Measurements from ENCODE around the gene SLC35G6. TPM values are rescaled to one million over a fixed set of nuclear protein-coding genes. Genes with fewer than 3 reads are reported as not detected.
A peak's percentile ranks its signal among the peaks of the same experiment; 100 is the strongest.

The SLC35G6 gene
- total and polyA plus RNA-seq, 2 of the 13 experiments (the other 11 are each of a cell fraction or from before 2014, with no cell fraction given): 0.07 TPM; not detected in 1

DNA sequence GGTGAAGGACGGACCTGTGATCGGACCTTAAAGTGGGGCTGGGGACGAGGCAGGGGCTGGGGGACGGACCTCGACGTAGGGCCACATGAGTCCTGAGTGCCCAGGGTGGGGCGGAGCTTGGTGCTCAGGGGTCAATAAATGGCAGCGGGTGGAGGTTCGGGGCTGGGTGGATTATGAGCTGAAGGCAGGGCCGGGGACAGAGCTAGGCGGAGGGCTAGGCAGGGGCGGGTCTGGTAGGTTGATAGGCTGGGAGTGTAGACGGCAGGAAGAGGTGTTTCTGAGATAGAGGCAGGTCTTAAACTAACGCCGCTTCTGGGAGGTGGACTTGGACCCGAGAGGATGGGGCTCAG, 35.7 kb upstream of the SLC35G6 start (continued):
- TF ChIP-seq, protein P1, sequence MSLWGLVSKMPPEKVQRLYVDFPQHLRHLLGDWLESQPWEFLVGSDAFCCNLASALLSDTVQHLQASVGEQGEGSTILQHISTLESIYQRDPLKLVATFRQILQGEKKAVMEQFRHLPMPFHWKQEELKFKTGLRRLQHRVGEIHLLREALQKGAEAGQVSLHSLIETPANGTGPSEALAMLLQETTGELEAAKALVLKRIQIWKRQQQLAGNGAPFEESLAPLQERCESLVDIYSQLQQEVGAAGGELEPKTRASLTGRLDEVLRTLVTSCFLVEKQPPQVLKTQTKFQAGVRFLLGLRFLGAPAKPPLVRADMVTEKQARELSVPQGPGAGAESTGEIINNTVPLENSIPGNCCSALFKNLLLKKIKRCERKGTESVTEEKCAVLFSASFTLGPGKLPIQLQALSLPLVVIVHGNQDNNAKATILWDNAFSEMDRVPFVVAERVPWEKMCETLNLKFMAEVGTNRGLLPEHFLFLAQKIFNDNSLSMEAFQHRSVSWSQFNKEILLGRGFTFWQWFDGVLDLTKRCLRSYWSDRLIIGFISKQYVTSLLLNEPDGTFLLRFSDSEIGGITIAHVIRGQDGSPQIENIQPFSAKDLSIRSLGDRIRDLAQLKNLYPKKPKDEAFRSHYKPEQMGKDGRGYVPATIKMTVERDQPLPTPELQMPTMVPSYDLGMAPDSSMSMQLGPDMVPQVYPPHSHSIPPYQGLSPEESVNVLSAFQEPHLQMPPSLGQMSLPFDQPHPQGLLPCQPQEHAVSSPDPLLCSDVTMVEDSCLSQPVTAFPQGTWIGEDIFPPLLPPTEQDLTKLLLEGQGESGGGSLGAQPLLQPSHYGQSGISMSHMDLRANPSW (CRISPR knock-in tag; IDR thresholded peaks at IDR 0.05; ENCODE audit: borderline replicate concordance): 0 out of 2 replicates have a peak, but pooled peaks have one; percentile 21
- 0 out of 2 replicates have a peak, but pooled peaks have one; percentile 48 for TF ChIP-seq ZNF121 (CRISPR knock-in tag; IDR thresholded peaks at IDR 0.05)
- peak; percentile 34; the same call in 1 of the 2 replicates for TF ChIP-seq HNF4A (CRISPR knock-in tag; IDR thresholded peaks at IDR 0.05)
- no peak for TF ChIP-seq TCF7 (IDR thresholded peaks at IDR 0.05; ENCODE audit: low read depth)
- no peak for TF ChIP-seq MED13 (CRISPR knock-in tag; IDR thresholded peaks at IDR 0.05)
- TF ChIP-seq ZFP37 (CRISPR knock-in tag; IDR thresholded peaks at IDR 0.05; ENCODE audit: borderline replicate concordance): 0 out of 2 replicates have a peak, but pooled peaks have one; percentile 31
- TF ChIP-seq, protein P2, sequence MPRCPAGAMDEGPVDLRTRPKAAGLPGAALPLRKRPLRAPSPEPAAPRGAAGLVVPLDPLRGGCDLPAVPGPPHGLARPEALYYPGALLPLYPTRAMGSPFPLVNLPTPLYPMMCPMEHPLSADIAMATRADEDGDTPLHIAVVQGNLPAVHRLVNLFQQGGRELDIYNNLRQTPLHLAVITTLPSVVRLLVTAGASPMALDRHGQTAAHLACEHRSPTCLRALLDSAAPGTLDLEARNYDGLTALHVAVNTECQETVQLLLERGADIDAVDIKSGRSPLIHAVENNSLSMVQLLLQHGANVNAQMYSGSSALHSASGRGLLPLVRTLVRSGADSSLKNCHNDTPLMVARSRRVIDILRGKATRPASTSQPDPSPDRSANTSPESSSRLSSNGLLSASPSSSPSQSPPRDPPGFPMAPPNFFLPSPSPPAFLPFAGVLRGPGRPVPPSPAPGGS (CRISPR knock-in tag; IDR thresholded peaks at IDR 0.05): no peak
- no peak for TF ChIP-seq ZNF709 (CRISPR knock-in tag; IDR thresholded peaks at IDR 0.05)
- TF ChIP-seq ZBTB38 (CRISPR knock-in tag; IDR thresholded peaks at IDR 0.05): no peak
- TF ChIP-seq, protein P3, sequence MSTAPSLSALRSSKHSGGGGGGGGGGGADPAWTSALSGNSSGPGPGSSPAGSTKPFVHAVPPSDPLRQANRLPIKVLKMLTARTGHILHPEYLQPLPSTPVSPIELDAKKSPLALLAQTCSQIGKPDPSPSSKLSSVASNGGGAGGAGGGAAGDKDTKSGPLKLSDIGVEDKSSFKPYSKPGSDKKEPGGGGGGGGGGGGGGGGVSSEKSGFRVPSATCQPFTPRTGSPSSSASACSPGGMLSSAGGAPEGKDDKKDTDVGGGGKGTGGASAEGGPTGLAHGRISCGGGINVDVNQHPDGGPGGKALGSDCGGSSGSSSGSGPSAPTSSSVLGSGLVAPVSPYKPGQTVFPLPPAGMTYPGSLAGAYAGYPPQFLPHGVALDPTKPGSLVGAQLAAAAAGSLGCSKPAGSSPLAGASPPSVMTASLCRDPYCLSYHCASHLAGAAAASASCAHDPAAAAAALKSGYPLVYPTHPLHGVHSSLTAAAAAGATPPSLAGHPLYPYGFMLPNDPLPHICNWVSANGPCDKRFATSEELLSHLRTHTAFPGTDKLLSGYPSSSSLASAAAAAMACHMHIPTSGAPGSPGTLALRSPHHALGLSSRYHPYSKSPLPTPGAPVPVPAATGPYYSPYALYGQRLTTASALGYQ (CRISPR knock-in tag; IDR thresholded peaks at IDR 0.05): peak; percentile 40; the same call in 1 of the 2 replicates
- TF ChIP-seq ZNF564 (CRISPR knock-in tag; IDR thresholded peaks at IDR 0.05): 0 out of 2 replicates have a peak, but pooled peaks have one; percentile 34
- 0 out of 2 replicates have a peak, but pooled peaks have one; percentile 16 for TF ChIP-seq ZNF629 (CRISPR knock-in tag; conservative IDR thresholded peaks at IDR 0.05)
- TF ChIP-seq ZNF788 (CRISPR knock-in tag; IDR thresholded peaks at IDR 0.05; ENCODE audit: borderline replicate concordance): 0 out of 2 replicates have a peak, but pooled peaks have one; percentile 5
- 0 out of 2 replicates have a peak, but pooled peaks have one; percentile 11 for TF ChIP-seq ZNF598 (CRISPR knock-in tag; IDR thresholded peaks at IDR 0.05; ENCODE audit: borderline replicate concordance)
- TF ChIP-seq RBFOX2 (IDR thresholded peaks at IDR 0.05; ENCODE audit: low read depth, low read length): 0 out of 2 replicates have a peak, but pooled peaks have one; percentile 28
- no peak for TF ChIP-seq ARNT2 (CRISPR knock-in tag; IDR thresholded peaks at IDR 0.05; ENCODE audit: low read depth)
- TF ChIP-seq ZNF615 (CRISPR knock-in tag; IDR thresholded peaks at IDR 0.05; ENCODE audit: borderline replicate concordance): no peak
- no peak for TF ChIP-seq ZNF878 (CRISPR knock-in tag; IDR thresholded peaks at IDR 0.05)
- no peak for TF ChIP-seq NFKBIZ (CRISPR knock-in tag; IDR thresholded peaks at IDR 0.05)
- TF ChIP-seq ZNF256 (CRISPR knock-in tag; conservative IDR thresholded peaks at IDR 0.05): peak; percentile 41; the same call in 1 of the 2 replicates
- TF ChIP-seq ZNF138 (CRISPR knock-in tag; IDR thresholded peaks at IDR 0.05; ENCODE audit: low read depth): no peak
- no peak for TF ChIP-seq GTF3A (CRISPR knock-in tag; conservative IDR thresholded peaks at IDR 0.05)
- no peak for TF ChIP-seq ZBTB21 (CRISPR knock-in tag; IDR thresholded peaks at IDR 0.05)

Measured in HepG2 (cell line).